GM12891 (cell line): ENCODE data around the gene AMMECR1.

Experiments used
- PAX5 ChIP-seq: IDR thresholded peaks from 2 replicates; pipeline ENCODE4 v1.6.1; 2011; ENCODE audit warnings: low read length, moderate library complexity, mild to moderate bottlenecking; ENCODE audit not compliant: insufficient read depth, severe bottlenecking
- POLR2A ChIP-seq: IDR thresholded peaks from 2 replicates; pipeline ENCODE4 v1.6.1; 2011; ENCODE audit warnings: low read depth, low read length, control low read depth
- POLR2AphosphoS5 ChIP-seq: IDR thresholded peaks from 2 replicates; pipeline ENCODE4 v1.6.1; 2011; ENCODE audit warnings: low read depth, low read length, control low read depth
- POU2F2 ChIP-seq: IDR thresholded peaks from 2 replicates; pipeline ENCODE4 v1.6.1; 2011; ENCODE audit warnings: low read depth, mild to moderate bottlenecking, control low read depth, low read length, moderate library complexity
- TAF1 ChIP-seq: IDR thresholded peaks from 2 replicates; pipeline ENCODE4 v1.6.1; 2011; ENCODE audit warnings: low read depth, low read length, control low read depth

- TF ChIP-seq POLR2A (no peak), POLR2AphosphoS5 (no peak), TAF1 (no peak), PAX5 (no peak), POU2F2 (no peak)
Observed at GRCh38 chrX:110294087-110294486, 23.8 kb downstream of the AMMECR1 start.
